Measurements from ENCODE around the gene TMEM53.

GRCh38 chr1:44684525-44684924 lies 10.2 kb upstream of the TMEM53 start:
- TF ChIP-seq CTCF (IDR thresholded peaks at IDR 0.05; ENCODE audit: extremely low read depth in 1 of 2, insufficient read depth in 1 of 2, low read depth in 1 of 2, low read length in 2 of 2) = no peak
- TF ChIP-seq EZH2 (IDR thresholded peaks at IDR 0.05; ENCODE audit: borderline replicate concordance, low read depth, low read length, severe bottlenecking) = no peak
- no peak for TF ChIP-seq POLR2A (IDR thresholded peaks at IDR 0.05; ENCODE audit: low read depth, low read length)
- TF ChIP-seq POLR2AphosphoS5 (IDR thresholded peaks at IDR 0.05; ENCODE audit: insufficient read depth, low read depth, low read length) = no peak
- TF ChIP-seq MAX (IDR thresholded peaks at IDR 0.05; ENCODE audit: insufficient read depth, insufficient read length) = no peak

Data from endothelial cell of umbilical vein (primary cell).